Endothelial cell of umbilical vein (primary cell): ENCODE results near the gene LRP3. TPM values are rescaled to one million over a fixed set of nuclear protein-coding genes. Genes with fewer than 3 reads are reported as not detected.

ENCODE experiments used
- BruUV-seq: library from RNA; stranded (reverse); fragments of 400-500 nt; replicated peaks from 2 replicates; lab custom pipeline; 2021; lab: Mats Ljungman, UMichigan
- CTCF ChIA-PET: fragments of 300-600, 350-600 bp; sonication (Branson Sonifier 250); formaldehyde crosslinking; loops from one replicate; lab custom pipeline; 2021; ENCODE audit warnings: antibody characterized with exemption, inconsistent platforms; lab: Charles Lee
- POLR2A ChIA-PET: fragments of 300-600, 350-600 bp; sonication (Branson Sonifier 250); formaldehyde crosslinking; loops from one replicate; lab custom pipeline; 2021; ENCODE audit warnings: antibody characterized with exemption, inconsistent platforms; lab: Charles Lee
- DNase-seq: peaks from one replicate; pipeline ENCODE4 v3.0.0-alpha.2; 2011; ENCODE audit warnings: low read depth, low spot score
- FAIRE-seq: peaks from 2 replicates; lab custom pipeline; 2011; peaks lifted over from hg19 to GRCh38; lab: Jason Lieb, UNC
- H2AFZ ChIP-seq: 2 replicates; pipeline ENCODE4 v1.6.0; 2012; ENCODE audit warnings: low read depth, low read length, control low read depth, inconsistent platforms
- H3K27ac ChIP-seq: 2 replicates; pipeline ENCODE4 v1.5.1; 2011; ENCODE audit warnings: low read depth, mild to moderate bottlenecking, control low read depth, low read length, moderate library complexity; ENCODE audit not compliant: insufficient read depth
- H3K27me3 ChIP-seq, 2 experiments: 2 replicates each; pipeline versions ENCODE4 v1.6.0 to v1.6.1; 2011; ENCODE audit warnings: low read length in 2 of 2, mixed read lengths in 1 of 2; ENCODE audit not compliant: control insufficient read depth in 2 of 2, insufficient read depth in 2 of 2
- H3K36me3 ChIP-seq, 2 experiments: 2 replicates in 1 of 2; 3 replicates in 1 of 2; pipeline ENCODE4 v1.5.1; 2011; ENCODE audit warnings: low read length in 2 of 2, mild to moderate bottlenecking in 1 of 2, moderate library complexity in 1 of 2; ENCODE audit not compliant: control insufficient read depth in 2 of 2, insufficient read depth in 2 of 2; ENCODE audit errors: extremely low read depth in 1 of 2
- H3K4me1 ChIP-seq: 3 replicates; pipeline ENCODE4 v1.5.1; 2011; ENCODE audit warnings: mild to moderate bottlenecking, low read length; ENCODE audit not compliant: control insufficient read depth, insufficient read depth; ENCODE audit errors: extremely low read depth
- H3K4me2 ChIP-seq: 2 replicates; pipeline ENCODE4 v1.6.1; 2011; ENCODE audit warnings: low read length, control low read depth, mixed read lengths; ENCODE audit not compliant: insufficient read depth
- H3K4me3 ChIP-seq, 3 experiments: fragments of 200-600 bp in 1 of 3; sonication (generic), shearing (Covaris generic) in 1 of 3; replicated peaks in 1 of 3; 2 replicates each; pipeline ENCODE4 v1.5.1; 2011 to 2016; ENCODE audit warnings: control low read depth in 3 of 3, low read length in 3 of 3, mild to moderate bottlenecking in 2 of 3, inconsistent platforms in 1 of 3, low read depth in 1 of 3, moderate library complexity in 1 of 3; ENCODE audit not compliant: insufficient read depth in 1 of 3
- H3K79me2 ChIP-seq: 2 replicates; pipeline ENCODE4 v1.6.0; 2012; ENCODE audit warnings: low read length, inconsistent platforms; ENCODE audit not compliant: control insufficient read depth, insufficient read depth
- H3K9ac ChIP-seq: replicated peaks from 2 replicates; pipeline ENCODE3; 2011; ENCODE audit warnings: low read length, control low read depth; ENCODE audit not compliant: insufficient read depth; ENCODE audit errors: extremely low read depth
- H3K9me1 ChIP-seq: replicated peaks from 3 replicates; pipeline ENCODE4 v1.6.0; 2011; ENCODE audit warnings: mild to moderate bottlenecking, low read length; ENCODE audit not compliant: control insufficient read depth, insufficient read depth; ENCODE audit errors: extremely low read depth
- H3K9me3 ChIP-seq: replicated peaks from 2 replicates; pipeline ENCODE4 v1.5.1; 2012; ENCODE audit warnings: low read length, inconsistent platforms; ENCODE audit not compliant: control insufficient read depth, insufficient read depth
- H4K20me1 ChIP-seq: replicated peaks from 2 replicates; pipeline ENCODE3; 2011; ENCODE audit warnings: mild to moderate bottlenecking, low read length; ENCODE audit not compliant: control insufficient read depth, insufficient read depth; ENCODE audit errors: extremely low read depth
- EZH2 ChIP-seq: IDR thresholded peaks from 2 replicates; pipeline ENCODE4 v1.6.1; 2012; ENCODE audit warnings: borderline replicate concordance, low read depth, mild to moderate bottlenecking, moderate library complexity, low read length, inconsistent platforms; ENCODE audit not compliant: severe bottlenecking
- GATA2 ChIP-seq: IDR thresholded peaks from 2 replicates; pipeline ENCODE4 v1.7.0; 2011; ENCODE audit warnings: low read depth, mild to moderate bottlenecking, moderate library complexity, mixed read lengths, low read length; ENCODE audit not compliant: insufficient read length, insufficient read depth
- JUN ChIP-seq: IDR thresholded peaks from 2 replicates; pipeline ENCODE4 v1.6.1; 2011; ENCODE audit warnings: borderline replicate concordance, low read depth; ENCODE audit not compliant: insufficient read length, insufficient read depth
- MYC ChIP-seq: IDR thresholded peaks from one replicate; pipeline ENCODE4 v1.6.1; 2011; ENCODE audit warnings: mild to moderate bottlenecking, low read depth, low read length
- POLR2A ChIP-seq: IDR thresholded peaks from 2 replicates; pipeline ENCODE4 v1.6.1; 2012; ENCODE audit warnings: low read depth, mild to moderate bottlenecking, control low read depth, low read length
- POLR2AphosphoS5 ChIP-seq: IDR thresholded peaks from 2 replicates; pipeline ENCODE4 v1.6.1; 2012; ENCODE audit warnings: low read depth, mild to moderate bottlenecking, control low read depth, low read length, moderate library complexity; ENCODE audit not compliant: insufficient read depth
- dilution Hi-C: fragments of 300-500 bp; cut with MboI; formaldehyde crosslinking; loops from one replicate; pipeline ENCODE4 v1.15.0; 2019; ENCODE audit warnings: low sequenced_read_pairs; ENCODE audit not compliant: extremely low pct_ligation_motif_present
- intact Hi-C: fragments of 100-400 bp; cut with micrococcal nuclease; formaldehyde crosslinking; loops from one replicate; pipeline ENCODE4 v1.10.0; 2022
- polyA plus RNA-seq, 4 experiments: library from polyadenylated mRNA; depleted of rRNA in 3 of 4; stranded (reverse) in 3 of 4; unstranded in 1 of 4; fragments of >200 nt; gene quantifications; 2 replicates each; pipeline versions ENCODE4 v1.2.1 to v1.2.3, GENCODE V29; 2011 to 2012; ENCODE audit warnings: missing spikeins in 1 of 4
- total RNA-seq: library from RNA; stranded (reverse); gene quantifications from 2 replicates; pipeline ENCODE4 v1.2.3, GENCODE V29; 2021
- TF ChIP-seq, protein P1 (sequence below), 2 donors: IDR thresholded peaks; 1 replicate in 1 of 2; 2 replicates in 1 of 2; pipeline ENCODE4 v1.5.1; 2011; ENCODE audit warnings: low read length in 2 of 2, mild to moderate bottlenecking in 2 of 2, moderate library complexity in 2 of 2, control low read depth in 1 of 2, inconsistent platforms in 1 of 2, low read depth in 1 of 2; ENCODE audit not compliant: insufficient read depth in 1 of 2; ENCODE audit errors: extremely low read depth in 1 of 2

Gene LRP3
- total and polyA plus RNA-seq, 2 donors (not counting 3 experiments of a cell fraction or from before 2014, with no cell fraction given), result 14.3 to 19.4 TPM

DNA sequence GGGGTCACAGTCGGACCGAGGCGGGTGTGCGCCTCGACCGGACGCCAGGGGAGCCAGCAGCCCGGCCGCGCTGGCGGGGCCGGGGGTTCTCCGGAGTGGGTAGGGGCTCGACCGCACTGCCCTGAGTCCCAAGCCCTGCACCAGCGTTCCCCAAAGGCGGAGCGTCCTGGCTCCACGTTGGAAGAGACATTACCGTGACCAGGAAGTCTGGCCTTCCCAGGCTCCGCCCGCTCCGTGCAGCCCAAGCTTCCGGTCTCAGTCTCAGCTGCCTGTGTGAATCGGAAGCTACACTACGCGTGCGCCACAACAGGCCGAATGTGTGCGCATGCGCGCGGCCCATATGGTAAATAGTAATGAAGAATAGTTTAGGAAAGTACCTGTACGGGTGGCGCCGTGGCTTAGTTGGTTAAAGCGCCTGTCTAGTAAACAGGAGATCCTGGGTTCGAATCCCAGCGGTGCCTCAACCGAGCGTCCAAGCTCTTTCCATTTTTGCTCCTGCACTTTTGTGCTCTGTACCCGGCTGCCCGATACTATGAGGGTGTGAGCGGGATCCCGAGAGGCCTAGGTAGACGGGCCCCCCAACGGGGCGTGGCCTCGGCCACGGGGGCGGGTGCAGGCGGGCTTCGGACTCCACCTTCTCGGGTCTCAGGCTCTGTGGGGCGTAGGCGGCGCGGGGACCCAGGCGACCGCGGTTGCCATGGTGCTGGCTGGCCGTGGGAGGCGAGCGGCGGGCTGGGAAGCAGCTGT, 17.3 kb upstream of the LRP3 start:
- POLR2A ChIA-PET, result interaction anchor here (0.6 to 1.8 kb wide), 2 partner anchors 197 to 513 kb away, joined by 3 to 7 read pairs; partner anchors contain the start of gene CEBPG
- H3K4me1 ChIP-seq, result peaks cover 15% of the 10 kb centered on the region
- no peaks in the 10 kb centered on the region for H3K9me1 ChIP-seq
- peaks cover 0 to 7% of the 10 kb centered on the region in 2 experiments for H3K27me3 ChIP-seq
- no peak for TF ChIP-seq MYC
- TF ChIP-seq, protein P1, sequence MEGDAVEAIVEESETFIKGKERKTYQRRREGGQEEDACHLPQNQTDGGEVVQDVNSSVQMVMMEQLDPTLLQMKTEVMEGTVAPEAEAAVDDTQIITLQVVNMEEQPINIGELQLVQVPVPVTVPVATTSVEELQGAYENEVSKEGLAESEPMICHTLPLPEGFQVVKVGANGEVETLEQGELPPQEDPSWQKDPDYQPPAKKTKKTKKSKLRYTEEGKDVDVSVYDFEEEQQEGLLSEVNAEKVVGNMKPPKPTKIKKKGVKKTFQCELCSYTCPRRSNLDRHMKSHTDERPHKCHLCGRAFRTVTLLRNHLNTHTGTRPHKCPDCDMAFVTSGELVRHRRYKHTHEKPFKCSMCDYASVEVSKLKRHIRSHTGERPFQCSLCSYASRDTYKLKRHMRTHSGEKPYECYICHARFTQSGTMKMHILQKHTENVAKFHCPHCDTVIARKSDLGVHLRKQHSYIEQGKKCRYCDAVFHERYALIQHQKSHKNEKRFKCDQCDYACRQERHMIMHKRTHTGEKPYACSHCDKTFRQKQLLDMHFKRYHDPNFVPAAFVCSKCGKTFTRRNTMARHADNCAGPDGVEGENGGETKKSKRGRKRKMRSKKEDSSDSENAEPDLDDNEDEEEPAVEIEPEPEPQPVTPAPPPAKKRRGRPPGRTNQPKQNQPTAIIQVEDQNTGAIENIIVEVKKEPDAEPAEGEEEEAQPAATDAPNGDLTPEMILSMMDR (IDR thresholded peaks at IDR 0.05; ENCODE audit: extremely low read depth in 1 of 2, insufficient read depth in 1 of 2, low read depth in 1 of 2, low read length in 2 of 2), result peak in 1 of 2 donors; percentile 32
- TF ChIP-seq POLR2A, result peak; percentile 94
- TF ChIP-seq JUN, result no peak
- TF ChIP-seq GATA2, result no peak
- TF ChIP-seq POLR2AphosphoS5, result peak; percentile 87
- TF ChIP-seq EZH2, result no peak
- H2AFZ ChIP-seq, result peak overlapping the region; percentile 80
- H3K9ac ChIP-seq, result peak overlapping the region; percentile 79
- no peaks in the 10 kb centered on the region for H3K36me3 ChIP-seq
- H4K20me1 ChIP-seq, result no peaks in the 10 kb centered on the region
- DNase-seq, result peak; percentile 100
- FAIRE-seq, result peak; percentile 98
- TSS peak; percentile 100 for BruUV-seq
- H3K9me3 ChIP-seq, result no peaks in the 10 kb centered on the region
- H3K27ac ChIP-seq, result peak overlapping the region; percentile 62
- dilution Hi-C loops (no loop called here), intact Hi-C loops (loop anchor here (1.0 to 5.0 kb wide), 9 partner anchors 18 to 772 kb away; partner anchors contain the start of genes DPY19L3, FAAP24, GPATCH1 and LRP3)
- no peaks in the 10 kb centered on the region for H3K79me2 ChIP-seq
- peak overlapping the region; percentile 55 to 86 (median 63) for H3K4me3 ChIP-seq
- CTCF ChIA-PET, result interaction anchor here (0.8 to 5.8 kb wide), 19 partner anchors 8 to 601 kb away, joined by 3 to 32 read pairs (median 4); partner anchors contain the start of gene GPATCH1
- peak overlapping the region; percentile 74 for H3K4me2 ChIP-seq
